HG02798 (cell line): Measurements from ENCODE around the gene SBNO2.

Source experiments
- ATAC-seq: cut with Tn5 transposase; IDR thresholded peaks from one replicate; pipeline ENCODE4 v1.9.1; 2021; ENCODE audit warnings: mild to moderate bottlenecking; ENCODE audit not compliant: unreplicated experiment, poor library complexity

SBNO2 gene

DNA sequence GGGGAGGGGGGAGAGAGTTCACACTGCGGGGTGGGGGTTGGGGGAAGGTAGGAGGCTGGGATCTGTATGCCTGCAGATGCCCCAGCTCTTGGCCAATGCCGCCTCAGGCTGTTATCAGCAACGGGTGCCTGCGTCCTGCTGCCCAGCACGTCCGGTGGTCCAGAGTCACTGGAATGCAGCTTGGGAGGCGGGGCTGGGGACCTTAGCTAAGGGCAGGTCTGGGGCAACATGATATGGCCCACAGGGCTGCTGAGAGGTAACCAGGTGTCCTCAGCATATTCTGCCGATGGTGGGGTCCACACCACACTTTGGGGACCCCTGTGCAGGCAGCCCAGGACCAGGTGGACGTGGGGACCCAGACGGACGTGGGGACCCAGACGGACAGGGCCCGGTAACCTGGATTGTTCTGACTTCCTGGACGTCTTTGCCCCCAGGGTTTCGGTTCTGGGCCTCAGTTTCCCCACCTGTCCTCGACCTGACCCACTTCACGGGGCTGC, 107.8 kb downstream of the SBNO2 start:
- ATAC-seq = no peak

DNA sequence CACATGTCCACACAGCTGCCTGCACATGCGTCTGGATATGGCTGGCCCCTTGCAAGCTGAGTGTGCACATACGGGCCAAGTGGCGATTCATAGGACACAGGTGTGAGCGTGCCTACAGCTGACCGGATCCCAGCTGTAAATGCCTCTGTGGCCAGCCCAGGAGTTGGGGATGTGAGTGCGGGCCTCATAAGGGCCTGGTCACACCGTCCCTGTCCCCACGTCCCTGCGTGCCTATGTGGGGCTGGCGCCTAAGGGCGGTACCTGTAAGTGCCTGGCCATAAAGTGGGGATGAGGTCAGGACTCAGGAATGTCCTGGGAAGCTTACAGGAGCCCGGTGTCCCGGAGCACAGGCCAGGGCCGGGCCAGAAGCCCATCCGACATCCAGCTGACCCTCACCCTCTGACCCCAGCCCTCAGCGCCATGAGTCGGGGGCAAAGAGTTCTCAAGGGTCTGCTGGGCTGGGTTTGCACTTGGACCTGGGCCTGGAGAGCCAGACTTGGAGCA, 108.4 kb downstream of the SBNO2 start:
- no peak for ATAC-seq

DNA sequence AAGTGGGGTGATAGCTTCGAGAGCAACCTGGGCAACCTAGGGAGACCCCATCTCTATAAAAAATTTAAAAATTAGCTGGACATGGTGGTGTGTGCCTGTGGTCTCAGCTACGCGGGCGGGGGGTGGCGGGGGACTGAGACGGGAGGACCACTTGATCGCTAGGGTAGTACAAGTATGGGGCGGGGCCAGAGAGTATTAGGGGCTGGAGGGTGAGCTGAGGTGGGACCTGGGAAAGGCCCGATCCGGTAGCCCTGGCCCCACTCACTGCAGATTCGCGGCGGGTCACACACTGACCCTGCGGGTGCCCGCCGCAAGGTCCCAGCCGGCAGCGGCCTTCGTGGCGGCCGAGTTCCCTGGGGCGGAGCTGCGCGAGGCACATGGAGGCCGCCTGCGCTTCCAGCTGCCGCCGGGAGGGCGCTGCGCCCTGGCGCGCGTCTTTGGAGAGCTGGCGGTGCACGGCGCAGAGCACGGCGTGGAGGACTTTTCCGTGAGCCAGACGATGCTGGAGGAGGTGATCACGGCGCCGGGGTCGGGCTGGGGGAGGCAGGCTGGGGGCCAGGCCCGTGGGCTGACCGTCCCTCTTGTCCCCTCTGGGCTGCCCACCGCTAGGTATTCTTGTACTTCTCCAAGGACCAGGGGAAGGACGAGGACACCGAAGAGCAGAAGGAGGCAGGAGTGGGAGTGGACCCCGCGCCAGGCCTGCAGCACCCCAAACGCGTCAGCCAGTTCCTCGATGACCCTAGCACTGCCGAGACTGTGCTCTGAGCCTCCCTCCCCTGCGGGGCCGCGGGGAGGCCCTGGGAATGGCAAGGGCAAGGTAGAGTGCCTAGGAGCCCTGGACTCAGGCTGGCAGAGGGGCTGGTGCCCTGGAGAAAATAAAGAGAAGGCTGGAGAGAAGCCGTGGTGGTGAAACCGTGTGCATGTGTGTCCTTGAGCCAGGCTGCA, 109.1 kb downstream of the SBNO2 start:
- ATAC-seq = no peak

DNA sequence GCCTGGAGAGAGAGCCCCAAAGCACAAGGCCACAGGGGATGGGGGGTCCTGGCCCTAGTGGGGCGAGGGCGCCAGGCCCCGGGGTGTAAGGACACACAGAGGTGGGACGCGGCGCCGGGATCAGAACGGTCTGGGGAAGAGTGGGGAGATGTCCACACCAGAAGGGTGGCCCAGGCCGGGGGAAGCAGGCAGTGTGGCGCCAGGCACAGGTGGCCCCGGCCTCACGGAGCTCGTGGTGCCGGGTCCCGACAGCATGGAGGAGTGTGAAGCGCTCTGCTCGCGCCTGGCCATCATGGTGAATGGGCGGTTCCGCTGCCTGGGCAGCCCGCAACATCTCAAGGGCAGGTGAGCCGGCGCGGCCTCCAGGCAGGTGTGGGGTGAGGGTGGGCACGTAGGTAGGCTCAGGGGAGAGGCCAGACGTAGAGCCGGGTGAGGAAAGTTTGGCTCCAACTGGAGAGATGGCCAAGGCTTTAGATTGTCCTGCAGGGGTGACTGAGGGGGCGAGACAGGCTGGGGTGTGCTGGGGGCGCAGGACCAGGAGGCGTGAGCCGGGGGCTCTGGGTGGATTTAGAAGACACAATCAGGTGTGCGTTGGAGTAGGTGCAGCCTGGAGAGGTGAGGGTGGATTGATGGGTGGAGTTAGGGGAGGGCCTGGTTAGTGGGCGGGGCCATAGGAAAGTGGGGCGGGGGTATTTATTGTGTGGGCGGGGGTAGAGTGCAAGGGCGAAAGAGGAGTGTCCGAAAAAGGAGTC, 110.0 kb downstream of the SBNO2 start:
- no peak for ATAC-seq

DNA sequence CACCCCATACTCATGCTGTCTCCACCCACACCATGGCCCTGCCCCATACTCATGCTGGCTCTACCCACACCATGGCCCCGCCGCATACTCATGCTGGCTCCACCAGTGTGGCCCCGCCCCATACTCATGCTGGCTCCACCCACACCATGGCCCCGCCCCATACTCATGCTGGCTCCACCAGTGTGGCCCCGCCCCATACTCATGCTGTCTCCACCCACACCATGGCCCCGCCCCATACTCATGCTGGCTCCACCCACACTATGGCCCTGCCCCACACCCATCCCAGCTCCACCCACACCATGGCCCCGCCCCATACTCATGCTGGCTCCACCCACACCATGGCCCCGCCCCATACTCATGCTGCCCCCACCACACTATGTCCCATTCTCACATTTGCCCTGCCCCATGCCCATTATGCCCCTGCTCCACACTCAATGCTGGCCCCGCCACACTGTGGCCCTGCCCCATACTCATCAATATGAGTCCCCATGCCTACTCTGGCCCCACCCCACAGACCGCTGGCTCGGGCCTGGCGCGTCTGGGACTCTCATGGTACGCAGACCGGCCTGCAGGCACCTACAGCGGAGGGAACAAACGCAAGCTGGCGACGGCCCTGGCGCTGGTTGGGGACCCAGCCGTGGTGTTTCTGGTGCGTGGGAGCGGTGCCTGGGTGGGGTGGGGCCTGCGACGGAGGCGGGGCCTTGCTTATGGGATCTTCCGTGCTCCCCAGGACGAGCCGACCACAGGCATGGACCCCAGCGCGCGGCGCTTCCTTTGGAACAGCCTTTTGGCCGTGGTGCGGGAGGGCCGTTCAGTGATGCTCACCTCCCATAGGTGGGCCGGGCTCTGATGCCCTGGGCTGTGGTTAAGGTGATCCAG, 110.8 kb downstream of the SBNO2 start:
- no peak for ATAC-seq

DNA sequence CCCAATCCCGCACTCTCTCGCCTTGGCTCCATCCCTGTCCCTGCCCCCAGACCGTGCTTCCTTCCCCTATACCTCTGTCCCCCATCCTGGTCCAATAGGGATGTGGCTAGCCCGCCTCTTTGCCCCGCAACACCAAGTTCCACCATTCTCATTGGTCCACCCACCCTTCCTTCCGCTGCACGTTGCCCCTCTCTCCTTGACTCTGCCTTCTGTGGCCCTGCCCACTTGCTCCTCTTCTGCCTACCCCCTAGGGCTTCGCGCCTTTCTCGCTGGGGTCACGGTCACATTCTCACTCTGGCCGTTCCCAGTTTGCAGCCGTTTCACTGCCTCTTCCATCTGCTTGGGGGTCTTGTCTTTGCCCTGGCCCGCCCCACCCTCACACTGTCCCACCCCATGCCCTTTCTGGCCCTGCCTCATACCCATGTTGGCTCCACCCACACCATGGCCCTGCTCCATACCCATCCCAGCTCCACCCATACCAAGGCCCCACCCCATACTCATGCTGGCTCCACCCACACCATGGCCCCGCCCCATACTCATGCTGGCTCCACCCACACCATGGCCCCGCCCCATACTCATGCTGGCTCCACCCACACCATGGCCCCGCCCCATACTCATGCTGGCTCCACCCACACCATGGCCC, 111.6 kb downstream of the SBNO2 start:
- ATAC-seq = no peak

DNA sequence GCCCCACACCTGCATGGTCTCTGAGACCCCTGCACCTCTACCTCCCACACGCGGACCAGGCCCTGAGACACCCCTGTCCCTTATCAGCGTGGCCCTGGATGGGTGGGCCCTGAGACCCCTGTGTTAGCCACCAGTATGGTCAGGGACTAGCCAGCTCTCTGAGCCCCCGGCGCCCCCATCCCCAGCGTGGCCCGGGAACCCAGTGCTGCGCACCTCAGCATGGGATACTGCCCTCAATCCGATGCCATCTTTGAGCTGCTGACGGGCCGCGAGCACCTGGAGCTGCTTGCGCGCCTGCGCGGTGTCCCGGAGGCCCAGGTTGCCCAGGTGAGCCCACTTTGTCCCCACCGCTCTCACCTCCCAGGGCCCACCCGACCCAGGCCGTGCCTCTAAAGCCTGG, 112.1 kb downstream of the SBNO2 start:
- no peak for ATAC-seq

DNA sequence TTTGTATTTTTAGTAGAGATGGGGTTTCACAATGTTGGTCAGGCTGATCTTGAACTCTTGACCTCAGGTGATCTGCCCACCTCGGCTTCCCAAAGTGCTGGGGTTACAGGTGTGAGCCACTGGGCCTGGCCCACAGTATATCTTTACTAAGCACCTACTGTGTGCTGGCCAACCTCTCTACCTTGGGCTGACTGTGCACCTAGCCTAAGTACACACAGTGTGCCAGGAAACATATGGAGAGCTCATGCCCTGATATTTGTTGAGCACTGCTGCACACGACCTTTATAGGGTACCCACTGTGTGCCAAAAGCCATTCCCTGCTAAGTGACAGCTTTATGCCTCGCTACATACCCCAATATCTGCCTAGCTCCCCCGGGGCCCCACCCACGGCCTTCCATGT, 113.4 kb downstream of the SBNO2 start:
- ATAC-seq = no peak

DNA sequence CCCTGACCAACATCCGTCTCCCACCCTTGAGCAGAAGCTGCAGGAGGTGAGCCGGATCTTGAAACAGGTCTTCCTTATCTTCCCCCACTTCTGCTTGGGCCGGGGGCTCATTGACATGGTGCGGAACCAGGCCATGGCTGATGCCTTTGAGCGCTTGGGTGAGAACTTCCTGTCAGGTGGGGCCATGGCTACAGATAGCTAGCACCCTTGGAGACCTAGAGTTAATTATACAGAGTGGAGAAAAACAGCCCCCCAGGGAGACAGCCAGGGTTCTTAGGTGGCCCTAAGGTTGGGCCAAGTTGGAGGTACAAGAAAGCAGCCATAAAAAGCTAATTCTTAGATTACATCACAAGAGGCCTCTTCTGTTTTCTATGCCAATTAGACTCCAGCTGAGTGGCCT, 116.0 kb downstream of the SBNO2 start:
- no peak for ATAC-seq
